OCI-LY1 (cell line): ENCODE measurements around the gene SERPINA6.

Source experiments
- H2AFZ ChIP-seq: fragments of 200-600 bp; sonication (generic), shearing (Covaris generic); 2 replicates; pipeline ENCODE4 v1.6.0; 2014; ENCODE audit warnings: antibody characterized with exemption, mild to moderate bottlenecking, low read length
- H3F3A ChIP-seq: fragments of 200-600 bp; sonication (generic), shearing (Covaris generic); 2 replicates; pipeline ENCODE4 v1.6.0; 2014; ENCODE audit warnings: mild to moderate bottlenecking, antibody characterized with exemption, low read length, moderate library complexity; ENCODE audit not compliant: insufficient read depth
- H3K27ac ChIP-seq: fragments of 200-600 bp; sonication (generic); 2 replicates; pipeline ENCODE4 v1.5.1; 2014; ENCODE audit warnings: low read length, mixed run types, mild to moderate bottlenecking, low read depth; ENCODE audit not compliant: poor library complexity, severe bottlenecking
- H3K27me3 ChIP-seq: fragments of 200-600 bp; sonication (generic); 2 replicates; pipeline ENCODE4 v1.6.0; 2014; ENCODE audit warnings: antibody characterized with exemption, mild to moderate bottlenecking, low read length, moderate library complexity; ENCODE audit not compliant: insufficient read depth
- H3K36me3 ChIP-seq: fragments of 200-600 bp; sonication (generic); 2 replicates; pipeline ENCODE4 v1.6.1; 2014; ENCODE audit warnings: mild to moderate bottlenecking, antibody characterized with exemption, low read length, moderate library complexity, mixed read lengths; ENCODE audit not compliant: insufficient read depth
- H3K4me1 ChIP-seq: fragments of 200-600 bp; sonication (generic); 2 replicates; pipeline ENCODE4 v1.5.1; 2014; ENCODE audit warnings: mild to moderate bottlenecking, low read length, moderate library complexity; ENCODE audit not compliant: insufficient read depth, severe bottlenecking
- H3K4me2 ChIP-seq: fragments of 200-600 bp; sonication (generic), shearing (Covaris generic); 2 replicates; pipeline ENCODE4 v1.6.1; 2014; ENCODE audit warnings: low read length
- H3K4me3 ChIP-seq: fragments of 200-600 bp; sonication (generic); 2 replicates; pipeline ENCODE4 v1.5.1; 2014; ENCODE audit warnings: low read length, low read depth, mild to moderate bottlenecking, mixed read lengths; ENCODE audit not compliant: poor library complexity, severe bottlenecking
- H3K79me2 ChIP-seq: fragments of 200-600 bp; shearing (Covaris generic); 2 replicates; pipeline ENCODE4 v1.6.1; 2016; ENCODE audit warnings: mixed run types, low read length, mixed read lengths; ENCODE audit not compliant: insufficient read depth
- H3K9ac ChIP-seq: fragments of 200-600 bp; sonication (generic), shearing (Covaris generic); 2 replicates; pipeline ENCODE4 v1.6.1; 2014; ENCODE audit warnings: mild to moderate bottlenecking, low read length, mixed read lengths
- H3K9me2 ChIP-seq: fragments of 200-600 bp; sonication (generic), shearing (Covaris generic); 2 replicates; pipeline ENCODE4 v1.6.1; 2014; ENCODE audit warnings: low read depth, mild to moderate bottlenecking, low read length, mixed read lengths
- H3K9me3 ChIP-seq: fragments of 200-600 bp; shearing (Covaris generic); 2 replicates; pipeline ENCODE4 v1.6.1; 2014; ENCODE audit warnings: low read length, mixed read lengths
- H4K20me1 ChIP-seq: fragments of 200-600 bp; sonication (generic), shearing (Covaris generic); 2 replicates; pipeline ENCODE4 v1.6.0; 2016; ENCODE audit warnings: mild to moderate bottlenecking, low read length; ENCODE audit not compliant: insufficient read depth
- CTCF ChIP-seq: fragments of 200-600 bp; sonication (generic), shearing (Covaris generic); IDR thresholded peaks from 2 replicates; pipeline ENCODE4 v1.5.1; 2017; ENCODE audit warnings: mild to moderate bottlenecking, antibody characterized with exemption, low read length, moderate library complexity, mixed read lengths
- EZH2 ChIP-seq: fragments of 200-600 bp; sonication (generic), shearing (Covaris generic); IDR thresholded peaks from 2 replicates; pipeline ENCODE4 v1.8.0; 2017; ENCODE audit warnings: borderline replicate concordance, mixed run types, mild to moderate bottlenecking, antibody characterized with exemption, low read length, moderate library complexity, mixed read lengths

The SERPINA6 gene

GRCh38 chr14:94338023-94338422 is 14.9 kb upstream of the SERPINA6 start:
- no peaks in the 10 kb centered on the region for H3K79me2 ChIP-seq
- no peaks in the 10 kb centered on the region for H3K9me3 ChIP-seq
- H3F3A ChIP-seq, result no peaks in the 10 kb centered on the region
- no peak overlapping the region for H3K27ac ChIP-seq
- TF ChIP-seq EZH2 (no peak), CTCF (no peak)
- H3K4me1 ChIP-seq, result peaks cover 15% of the 10 kb centered on the region
- no peaks in the 10 kb centered on the region; the same call in 1 of the 2 replicates for H3K9me2 ChIP-seq
- no peaks in the 10 kb centered on the region for H3K36me3 ChIP-seq
- no peaks in the 10 kb centered on the region for H3K27me3 ChIP-seq
- no peak overlapping the region for H3K4me2 ChIP-seq
- no peak overlapping the region for H2AFZ ChIP-seq
- H4K20me1 ChIP-seq, result no peaks in the 10 kb centered on the region
- H3K9ac ChIP-seq, result no peak overlapping the region
- no peak overlapping the region for H3K4me3 ChIP-seq

- Histone ChIP-seq H3K27ac (no peak overlapping the region), H3K4me1 (peaks cover 7% of the 10 kb centered on the region), H3F3A (no peaks in the 10 kb centered on the region), H4K20me1 (no peaks in the 10 kb centered on the region), H3K9me3 (no peaks in the 10 kb centered on the region), H3K9me2 (no peaks in the 10 kb centered on the region; the same call in 1 of the 2 replicates), H3K4me2 (no peak overlapping the region), H3K9ac (no peak overlapping the region), H3K27me3 (no peaks in the 10 kb centered on the region), H3K4me3 (no peak overlapping the region), H3K79me2 (no peaks in the 10 kb centered on the region), H3K36me3 (no peaks in the 10 kb centered on the region), H2AFZ (no peak overlapping the region)
- TF ChIP-seq EZH2 (no peak), CTCF (no peak)
Measured at GRCh38 chr14:94337274-94337673, 14.1 kb upstream of the SERPINA6 start.

- no peak for TF ChIP-seq CTCF
- no peak for TF ChIP-seq EZH2
- H3K9me2 ChIP-seq, result no peaks in the 10 kb centered on the region; the same call in 1 of the 2 replicates
- no peak overlapping the region for H3K9ac ChIP-seq
- no peaks in the 10 kb centered on the region for H3K4me1 ChIP-seq
- H3K27me3 ChIP-seq, result no peaks in the 10 kb centered on the region
- no peaks in the 10 kb centered on the region for H4K20me1 ChIP-seq
- H3K4me3 ChIP-seq, result no peak overlapping the region
- H2AFZ ChIP-seq, result no peak overlapping the region
- H3K9me3 ChIP-seq, result no peaks in the 10 kb centered on the region
- H3K79me2 ChIP-seq, result no peaks in the 10 kb centered on the region
- H3K27ac ChIP-seq, result no peak overlapping the region
- no peaks in the 10 kb centered on the region for H3F3A ChIP-seq
- H3K36me3 ChIP-seq, result no peaks in the 10 kb centered on the region
- no peak overlapping the region for H3K4me2 ChIP-seq
Measured at GRCh38 chr14:94334872-94335271, 11.7 kb upstream of the SERPINA6 start.
